ENCODE results near the gene ALAS1. TPM values are rescaled to one million over a fixed set of nuclear protein-coding genes. Genes with fewer than 3 reads are reported as not detected.

The ALAS1 gene
- total and polyA plus RNA-seq, 9 of the 15 experiments (the other 6 are each of a cell fraction or from before 2014, with no cell fraction given), result 21.4 to 49.5 (median 34.4) TPM

GRCh38 chr3:52246264-52246620 is 48.3 kb downstream of the ALAS1 start:
- 57% methylated on average over 5 of the region's 8 CpGs for WGBS (ENCODE audit: insufficient coverage, low coverage, missing lambda C conversion rate)
- Histone ChIP-seq H4K20me1 (replicated peaks; ENCODE audit: control insufficient read depth, insufficient read depth, low read length) (0 out of 2 replicates have a peak, but pooled peaks cover 6% of the 10 kb centered on the region), H3K9ac (ENCODE audit: insufficient read depth in 1 of 2, low read depth in 2 of 2, low read length in 2 of 2) (peak overlapping the region; percentile 30 to 82; a peak in 3 of 4 replicates), H3K27me3 (ENCODE audit: control insufficient read depth in 2 of 2, insufficient read depth in 2 of 2, low read length in 2 of 2) (no peaks in the 10 kb centered on the region), H3K4me1 (replicated peaks in 1 of 2; ENCODE audit: control insufficient read depth in 2 of 2, insufficient read depth in 2 of 2, low read length in 2 of 2) (peaks cover 17 to 21% of the 10 kb centered on the region in 2 experiments; a peak in 4 of 5 replicates), H3K79me2 (ENCODE audit: control insufficient read depth, insufficient read depth, low read length) (no peaks in the 10 kb centered on the region), H3K9me1 (ENCODE audit: control insufficient read depth, insufficient read depth, low read length) (no peaks in the 10 kb centered on the region), H3K27ac (ENCODE audit: extremely low read depth, low read depth, low read length) (no peak overlapping the region), H3K4me3 (peak overlapping the region; percentile 38), H3K36me3 (ENCODE audit: control insufficient read depth, insufficient read depth, low read length) (peaks cover 12% of the 10 kb centered on the region; the same call in 1 of the 3 replicates), H3K4me2 (ENCODE audit: insufficient read depth, low read length) (peak overlapping the region; percentile 72), H2AFZ (ENCODE audit: low read depth, low read length) (peak overlapping the region; percentile 77), H3K9me3 (replicated peaks; ENCODE audit: control insufficient read depth, insufficient read depth, low read depth, low read length) (no peaks in the 10 kb centered on the region)
- DNase-seq (ENCODE audit: extremely low read depth in 1 of 4, low spot score in 3 of 4), result no peak
- TF ChIP-seq HNRNPLL (IDR thresholded peaks at IDR 0.05; ENCODE audit: low read depth, low read length, poor library complexity, severe bottlenecking), result no peak
- TF ChIP-seq FOXP1 (CRISPR knock-in tag; IDR thresholded peaks at IDR 0.05), result no peak
- TF ChIP-seq CBFA2T2 (conservative IDR thresholded peaks at IDR 0.05), result no peak
- no peak for TF ChIP-seq ZNF408 (CRISPR knock-in tag; IDR thresholded peaks at IDR 0.05; ENCODE audit: low read depth)
- no peak for TF ChIP-seq MITF (IDR thresholded peaks at IDR 0.05)
- no peak for TF ChIP-seq AFF4 (CRISPR knock-in tag; IDR thresholded peaks at IDR 0.05)
- no peak for TF ChIP-seq ZNF197 (CRISPR knock-in tag; IDR thresholded peaks at IDR 0.05; ENCODE audit: low read depth)
- TF ChIP-seq JUN (IDR thresholded peaks at IDR 0.05; ENCODE audit: borderline replicate concordance, low read depth, low read length), result no peak
- TF ChIP-seq JUN (CRISPR knock-in tag; IDR thresholded peaks at IDR 0.05; ENCODE audit: borderline replicate concordance), result no peak
- TF ChIP-seq HDAC2 (IDR thresholded peaks at IDR 0.05), result no peak
- no peak for TF ChIP-seq IFI16 (CRISPR knock-in tag; IDR thresholded peaks at IDR 0.05)
- no peak for TF ChIP-seq ATF7 (IDR thresholded peaks at IDR 0.05)
- no peak for TF ChIP-seq RBM39 (optimal IDR thresholded peaks at IDR 0.05; ENCODE audit: low read depth, low read length)
- TF ChIP-seq MCM7 (IDR thresholded peaks at IDR 0.05), result no peak
- in situ Hi-C loops (cut with MboI) (no loop called here), intact Hi-C loops (cut with micrococcal nuclease) (no loop called here)
- peak; percentile 6 for ATAC-seq
- BruUV-seq (replicated peaks), result no TSS peak
- FAIRE-seq, result no peak
- CTCF ChIA-PET (ENCODE audit: low intra/inter-chr PET ratio), result no interaction called here
- POLR2A ChIA-PET, result interaction anchor here (0.6 to 1.8 kb wide), 8 partner anchors 9 to 32 kb away, joined by 3 to 8 read pairs (median 5); partner anchors contain the start of genes TLR9 and WDR82

Data from K562 (cell line).